GM23338 (cell line): ENCODE results near the gene DIAPH3. TPM values are rescaled to one million over a fixed set of nuclear protein-coding genes. Genes with fewer than 3 reads are reported as not detected.

Experiments
- ATAC-seq: fragments of 200-7000 bp; cut with Tn5 transposase; 3 replicates; pipeline ENCODE4 v1.9.1; 2020
- DNase-seq: peaks from one replicate; pipeline ENCODE4 v3.0.0-alpha.2; 2015; ENCODE audit warnings: low spot score
- H2AFZ ChIP-seq: fragments of 200-600 bp; sonication (generic); 2 replicates; pipeline ENCODE4 v1.8.0; 2016; ENCODE audit warnings: antibody characterized with exemption, mild to moderate bottlenecking, moderate library complexity
- H3F3A ChIP-seq: fragments of 200-600 bp; sonication (generic); replicated peaks from 2 replicates; pipeline ENCODE4 v1.8.0; 2017; ENCODE audit warnings: antibody characterized with exemption, mixed run types, low read depth
- H3K27ac ChIP-seq: fragments of 200-600 bp; sonication (generic); 2 replicates; pipeline ENCODE4 v1.6.1; 2016; ENCODE audit warnings: low read depth
- H3K27me3 ChIP-seq: fragments of 200-600 bp; sonication (generic); 2 replicates; pipeline ENCODE4 v1.8.0; 2016; ENCODE audit warnings: mild to moderate bottlenecking, mixed run types, moderate library complexity; ENCODE audit not compliant: insufficient read depth
- H3K36me3 ChIP-seq: fragments of 200-600 bp; sonication (generic); 2 replicates; pipeline ENCODE4 v1.8.0; 2016; ENCODE audit warnings: mild to moderate bottlenecking; ENCODE audit not compliant: insufficient read depth
- H3K4me1 ChIP-seq: fragments of 200-600 bp; sonication (generic); 2 replicates; pipeline ENCODE4 v1.8.0; 2016; ENCODE audit warnings: mild to moderate bottlenecking, moderate library complexity; ENCODE audit not compliant: insufficient read depth
- H3K4me2 ChIP-seq: fragments of 200-600 bp; sonication (generic); 2 replicates; pipeline ENCODE4 v1.7.1; 2017; ENCODE audit warnings: mixed run types
- H3K4me3 ChIP-seq: fragments of 200-600 bp; sonication (generic); 2 replicates; pipeline ENCODE4 v1.6.1; 2016; ENCODE audit warnings: mixed run types
- H3K79me2 ChIP-seq: fragments of 200-600 bp; sonication (generic); replicated peaks from 2 replicates; pipeline ENCODE4 v1.8.0; 2017; ENCODE audit warnings: mild to moderate bottlenecking; ENCODE audit not compliant: insufficient read depth
- H3K9me2 ChIP-seq: fragments of 200-600 bp; sonication (generic); 2 replicates; pipeline ENCODE4 v1.8.0; 2017; ENCODE audit not compliant: insufficient read depth
- H4K20me1 ChIP-seq: fragments of 200-600 bp; sonication (generic); replicated peaks from 2 replicates; pipeline ENCODE4 v1.8.0; 2017; ENCODE audit warnings: mild to moderate bottlenecking; ENCODE audit not compliant: insufficient read depth
- H3K27ac Mint-ChIP-seq: 2 replicates; pipeline ENCODE4 v1.8.0; 2020; ENCODE audit warnings: inconsistent platforms, mild to moderate bottlenecking, moderate library complexity, mixed read lengths
- H3K27me3 Mint-ChIP-seq: 3 replicates; pipeline ENCODE4 v1.8.0; 2022; ENCODE audit warnings: low read depth, mild to moderate bottlenecking, moderate library complexity, mixed read lengths, inconsistent platforms; ENCODE audit not compliant: insufficient read depth, poor library complexity
- H3K36me3 Mint-ChIP-seq: 3 replicates; pipeline ENCODE4 v1.8.0; 2021; ENCODE audit warnings: low read depth, mild to moderate bottlenecking, inconsistent platforms, moderate library complexity, mixed read lengths
- H3K4me1 Mint-ChIP-seq: 3 replicates; pipeline ENCODE4 v1.8.0; 2020; ENCODE audit warnings: mild to moderate bottlenecking, inconsistent platforms, mixed read lengths
- H3K4me3 Mint-ChIP-seq: 3 replicates; pipeline ENCODE4 v1.8.0; 2021; ENCODE audit warnings: moderate library complexity, mild to moderate bottlenecking, inconsistent platforms, mixed read lengths
- H3K9me3 Mint-ChIP-seq: 3 replicates; pipeline ENCODE4 v1.8.0; 2020; ENCODE audit warnings: moderate library complexity, mild to moderate bottlenecking, inconsistent platforms, mixed read lengths
- CREB1 ChIP-seq: fragments of 250-450 bp; sonication (Bioruptor Pico); IDR thresholded peaks from 2 replicates; pipeline ENCODE4 v1.5.0; 2020; ENCODE audit warnings: low read depth, mild to moderate bottlenecking, moderate library complexity
- EZH2 ChIP-seq: fragments of 200-600 bp; sonication (generic); IDR thresholded peaks from one replicate; pipeline ENCODE4 v1.8.0; 2017; ENCODE audit warnings: antibody characterized with exemption, mild to moderate bottlenecking, low read depth; ENCODE audit not compliant: unreplicated experiment
- EZH2phosphoT487 ChIP-seq: fragments of 200-600 bp; sonication (generic); IDR thresholded peaks from one replicate; pipeline ENCODE4 v1.8.1; 2018; ENCODE audit warnings: antibody characterized with exemption; ENCODE audit not compliant: unreplicated experiment
- NANOG ChIP-seq: IDR thresholded peaks from 2 replicates; pipeline ENCODE4 v1.6.1; 2016; ENCODE audit warnings: antibody characterized with exemption, borderline replicate concordance
- POLR2AphosphoS5 ChIP-seq: IDR thresholded peaks from 2 replicates; pipeline ENCODE4 v1.6.1; 2016; ENCODE audit warnings: antibody characterized with exemption, low read depth
- STAT1 ChIP-seq: IDR thresholded peaks from one replicate; pipeline ENCODE4 v1.6.1; 2016; ENCODE audit warnings: antibody characterized with exemption; ENCODE audit not compliant: unreplicated experiment
- ZNF114 ChIP-seq: fragments of 250-450 bp; sonication (Bioruptor Pico); IDR thresholded peaks from 2 replicates; pipeline ENCODE4 v1.5.0; 2020; ENCODE audit warnings: mild to moderate bottlenecking, moderate library complexity
- ZNF331 ChIP-seq: fragments of 250-450 bp; sonication (Bioruptor Pico); IDR thresholded peaks from 2 replicates; pipeline ENCODE4 v1.5.0; 2020; ENCODE audit warnings: low read depth, mild to moderate bottlenecking, moderate library complexity
- polyA plus RNA-seq: library from polyadenylated mRNA; unstranded; fragments of >200 nt; fragmentation: Nextera tagmentation; extraction: Ambion mirVana; gene quantifications from 2 replicates; pipeline ENCODE4 v1.2.1, GENCODE V29; 2016
- total RNA-seq: library from RNA; depleted of rRNA; stranded (reverse); fragments of >200 nt; shearing (Covaris generic); gene quantifications from 2 replicates; pipeline ENCODE4 v1.2.3, GENCODE V29; 2014
- TF ChIP-seq, protein P1 (sequence below): IDR thresholded peaks from one replicate; pipeline ENCODE4 v1.6.1; 2018; ENCODE audit warnings: antibody characterized with exemption; ENCODE audit not compliant: unreplicated experiment
- TF ChIP-seq, protein P2 (sequence below), 2 experiments: fragments of 200-600 bp in 1 of 2; sonication (generic) in 1 of 2; conservative IDR thresholded peaks; 2 replicates each; pipeline versions ENCODE4 v1.5.1 to v1.6.1; 2016 to 2017; ENCODE audit warnings: antibody characterized with exemption in 2 of 2, low read depth in 2 of 2, mild to moderate bottlenecking in 2 of 2, moderate library complexity in 1 of 2

The DIAPH3 gene
- total and polyA plus RNA-seq, 2 experiments from 2014 or later: 23.4 to 30.2 TPM

DNA sequence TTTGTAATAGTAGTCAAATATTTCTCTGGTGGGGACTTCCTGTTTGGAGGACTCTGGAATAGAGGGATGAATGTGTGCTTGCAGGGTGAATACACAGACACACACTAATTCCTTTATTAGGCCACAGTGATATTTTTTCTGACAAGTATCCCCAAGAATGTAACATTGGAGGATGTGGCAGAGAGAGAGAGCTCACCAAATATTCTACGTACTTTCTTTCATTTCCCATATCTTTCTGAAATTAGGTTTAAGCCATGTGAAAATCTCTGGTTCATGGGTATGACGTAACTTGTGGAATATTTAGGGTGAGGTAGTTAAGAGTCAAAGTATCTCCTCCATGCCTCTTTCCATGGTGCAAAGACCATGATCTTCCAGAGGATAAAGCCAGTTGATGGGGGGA, 463.4 kb downstream of the DIAPH3 start (continued):
- TF ChIP-seq, protein P1, sequence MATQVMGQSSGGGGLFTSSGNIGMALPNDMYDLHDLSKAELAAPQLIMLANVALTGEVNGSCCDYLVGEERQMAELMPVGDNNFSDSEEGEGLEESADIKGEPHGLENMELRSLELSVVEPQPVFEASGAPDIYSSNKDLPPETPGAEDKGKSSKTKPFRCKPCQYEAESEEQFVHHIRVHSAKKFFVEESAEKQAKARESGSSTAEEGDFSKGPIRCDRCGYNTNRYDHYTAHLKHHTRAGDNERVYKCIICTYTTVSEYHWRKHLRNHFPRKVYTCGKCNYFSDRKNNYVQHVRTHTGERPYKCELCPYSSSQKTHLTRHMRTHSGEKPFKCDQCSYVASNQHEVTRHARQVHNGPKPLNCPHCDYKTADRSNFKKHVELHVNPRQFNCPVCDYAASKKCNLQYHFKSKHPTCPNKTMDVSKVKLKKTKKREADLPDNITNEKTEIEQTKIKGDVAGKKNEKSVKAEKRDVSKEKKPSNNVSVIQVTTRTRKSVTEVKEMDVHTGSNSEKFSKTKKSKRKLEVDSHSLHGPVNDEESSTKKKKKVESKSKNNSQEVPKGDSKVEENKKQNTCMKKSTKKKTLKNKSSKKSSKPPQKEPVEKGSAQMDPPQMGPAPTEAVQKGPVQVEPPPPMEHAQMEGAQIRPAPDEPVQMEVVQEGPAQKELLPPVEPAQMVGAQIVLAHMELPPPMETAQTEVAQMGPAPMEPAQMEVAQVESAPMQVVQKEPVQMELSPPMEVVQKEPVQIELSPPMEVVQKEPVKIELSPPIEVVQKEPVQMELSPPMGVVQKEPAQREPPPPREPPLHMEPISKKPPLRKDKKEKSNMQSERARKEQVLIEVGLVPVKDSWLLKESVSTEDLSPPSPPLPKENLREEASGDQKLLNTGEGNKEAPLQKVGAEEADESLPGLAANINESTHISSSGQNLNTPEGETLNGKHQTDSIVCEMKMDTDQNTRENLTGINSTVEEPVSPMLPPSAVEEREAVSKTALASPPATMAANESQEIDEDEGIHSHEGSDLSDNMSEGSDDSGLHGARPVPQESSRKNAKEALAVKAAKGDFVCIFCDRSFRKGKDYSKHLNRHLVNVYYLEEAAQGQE: no peak
- TF ChIP-seq POLR2AphosphoS5 (no peak), ZNF331 (CRISPR knock-in tag) (no peak)

DNA sequence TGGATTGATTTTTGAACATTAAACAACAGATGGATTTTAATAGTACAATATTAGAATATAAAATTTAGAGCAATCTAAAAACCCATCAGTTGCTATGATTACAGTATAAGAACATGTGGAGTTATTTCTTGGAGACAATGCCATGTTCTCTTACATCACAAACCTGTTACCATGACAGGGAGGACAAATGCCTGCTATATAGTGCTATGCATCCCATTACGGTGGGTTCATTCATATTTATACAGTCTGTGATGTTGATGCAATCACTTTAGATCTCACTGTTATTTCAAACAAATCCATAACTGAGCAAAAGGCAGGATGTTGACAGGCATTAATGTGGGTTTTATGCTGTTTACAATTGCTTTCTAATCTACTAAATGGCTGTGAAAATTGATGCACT, 467.5 kb downstream of the DIAPH3 start:
- H3K4me3 Mint-ChIP-seq: no peak overlapping the region
- H3K36me3 Mint-ChIP-seq: no peaks in the 10 kb centered on the region
- Histone ChIP-seq H3K79me2 (no peaks in the 10 kb centered on the region), H3K4me3 (no peak overlapping the region), H3K9me2 (no peaks in the 10 kb centered on the region), H2AFZ (no peak overlapping the region), H3K4me1 (peaks cover 7% of the 10 kb centered on the region; the same call in 1 of the 2 replicates), H4K20me1 (no peaks in the 10 kb centered on the region), H3K36me3 (no peaks in the 10 kb centered on the region), H3K27me3 (no peaks in the 10 kb centered on the region), H3K27ac (no peak overlapping the region), H3F3A (no peaks in the 10 kb centered on the region), H3K4me2 (no peak overlapping the region)
- H3K9me3 Mint-ChIP-seq: no peaks in the 10 kb centered on the region
- H3K27ac Mint-ChIP-seq: no peak overlapping the region
- no peak for DNase-seq
- no peak for ATAC-seq
- no peaks in the 10 kb centered on the region for H3K27me3 Mint-ChIP-seq
- peaks cover 5% of the 10 kb centered on the region for H3K4me1 Mint-ChIP-seq
- no peak for TF ChIP-seq EZH2
- TF ChIP-seq ZNF114 (CRISPR knock-in tag): no peak
- TF ChIP-seq, protein P1: no peak
- TF ChIP-seq EZH2phosphoT487: no peak
- TF ChIP-seq CREB1: no peak
- TF ChIP-seq, protein P2, sequence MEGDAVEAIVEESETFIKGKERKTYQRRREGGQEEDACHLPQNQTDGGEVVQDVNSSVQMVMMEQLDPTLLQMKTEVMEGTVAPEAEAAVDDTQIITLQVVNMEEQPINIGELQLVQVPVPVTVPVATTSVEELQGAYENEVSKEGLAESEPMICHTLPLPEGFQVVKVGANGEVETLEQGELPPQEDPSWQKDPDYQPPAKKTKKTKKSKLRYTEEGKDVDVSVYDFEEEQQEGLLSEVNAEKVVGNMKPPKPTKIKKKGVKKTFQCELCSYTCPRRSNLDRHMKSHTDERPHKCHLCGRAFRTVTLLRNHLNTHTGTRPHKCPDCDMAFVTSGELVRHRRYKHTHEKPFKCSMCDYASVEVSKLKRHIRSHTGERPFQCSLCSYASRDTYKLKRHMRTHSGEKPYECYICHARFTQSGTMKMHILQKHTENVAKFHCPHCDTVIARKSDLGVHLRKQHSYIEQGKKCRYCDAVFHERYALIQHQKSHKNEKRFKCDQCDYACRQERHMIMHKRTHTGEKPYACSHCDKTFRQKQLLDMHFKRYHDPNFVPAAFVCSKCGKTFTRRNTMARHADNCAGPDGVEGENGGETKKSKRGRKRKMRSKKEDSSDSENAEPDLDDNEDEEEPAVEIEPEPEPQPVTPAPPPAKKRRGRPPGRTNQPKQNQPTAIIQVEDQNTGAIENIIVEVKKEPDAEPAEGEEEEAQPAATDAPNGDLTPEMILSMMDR (conservative IDR thresholded peaks at IDR 0.05; ENCODE audit: low read depth in 2 of 2): no peak
- TF ChIP-seq POLR2AphosphoS5: no peak
- no peak for TF ChIP-seq NANOG
- TF ChIP-seq ZNF331 (CRISPR knock-in tag): no peak
- no peak for TF ChIP-seq STAT1
